ENCODE data around the gene PRDM16.

The PRDM16 gene

DNA sequence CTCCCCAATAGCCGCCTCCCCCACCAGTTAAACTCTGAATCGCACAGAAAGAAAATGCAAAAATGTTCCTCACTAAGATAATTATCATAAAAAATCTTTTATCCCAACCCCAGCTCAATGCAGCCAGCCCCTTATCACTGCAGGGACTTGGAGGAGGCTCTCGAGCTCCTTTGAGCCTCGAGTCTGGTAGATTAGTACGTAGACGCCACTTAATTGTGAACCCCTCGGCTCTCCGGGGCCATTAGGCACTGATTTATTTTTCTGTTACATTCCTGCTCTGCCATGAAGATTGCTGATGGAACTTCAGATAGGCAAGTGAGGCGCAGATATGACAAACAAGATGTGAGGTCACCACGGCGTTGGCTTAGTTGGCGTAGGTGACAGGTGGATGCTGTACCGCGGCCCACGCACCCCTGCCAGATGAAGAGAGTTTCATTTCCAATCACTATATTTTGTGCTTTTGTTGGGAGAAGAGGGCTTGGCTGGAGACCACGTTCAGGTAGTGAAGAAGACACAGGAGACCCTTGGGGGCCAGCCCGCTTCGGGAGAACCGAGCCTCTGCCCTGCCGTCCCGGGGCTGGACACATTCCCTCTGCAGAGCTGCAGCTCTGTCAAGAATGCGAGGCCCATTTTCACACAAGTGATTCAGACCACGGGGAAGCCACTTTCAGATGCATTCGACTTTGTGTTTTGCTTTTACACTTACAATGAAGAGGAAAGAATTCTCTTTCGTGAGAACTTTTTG is 329.6 kb downstream of the PRDM16 start:
- DNase-seq (ENCODE audit: low read depth) = no peak

DNA sequence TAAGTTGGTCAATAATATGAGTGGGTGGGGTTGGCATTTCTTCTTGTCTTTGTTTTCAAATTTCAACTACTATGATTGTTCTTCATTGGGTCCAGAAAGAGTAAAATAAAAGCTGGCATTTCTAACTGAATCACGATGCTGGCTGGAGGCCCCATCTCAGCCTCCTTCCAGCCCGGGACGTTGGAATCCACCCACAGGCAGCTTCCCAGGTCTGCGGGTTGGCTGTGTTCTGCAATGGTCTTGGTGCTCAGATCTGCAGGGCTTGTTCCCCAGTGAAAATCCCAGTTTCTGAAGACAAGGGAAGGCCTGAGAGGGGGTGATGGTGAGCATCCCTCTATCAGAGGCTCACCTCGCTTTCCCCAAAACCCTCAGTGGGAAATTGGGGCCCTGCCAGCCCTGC is 330.7 kb downstream of the PRDM16 start:
- no peak for DNase-seq (ENCODE audit: low read depth)

DNA sequence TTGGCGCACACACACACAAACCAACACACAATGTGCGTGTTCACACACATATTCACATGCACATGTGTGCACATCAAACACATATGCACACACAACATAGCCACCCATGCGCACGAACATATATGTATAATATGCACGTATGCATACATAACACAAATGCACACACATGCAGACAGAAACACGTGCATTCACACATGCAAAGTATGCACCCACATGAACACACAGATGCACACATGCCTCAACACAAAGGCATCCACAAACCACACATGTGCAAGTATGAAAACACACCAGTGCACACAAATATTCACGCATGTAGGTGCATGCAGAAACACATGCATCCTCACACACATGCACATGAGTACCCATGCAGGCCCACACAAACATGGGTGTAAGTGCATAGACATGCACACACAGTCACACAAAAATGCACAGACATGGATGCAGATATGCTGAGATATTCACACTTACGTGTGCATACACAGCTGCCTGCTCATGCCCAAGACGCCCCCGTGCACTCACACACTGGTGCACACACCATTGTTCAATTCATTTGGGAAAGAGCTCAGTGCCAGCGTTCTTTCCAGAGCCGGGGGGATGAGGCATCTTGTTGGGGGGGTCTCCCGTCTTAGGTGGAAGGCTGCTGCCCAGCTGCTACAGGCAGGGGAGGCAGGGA is 332.7 kb downstream of the PRDM16 start:
- no peak for DNase-seq (ENCODE audit: low read depth)

DNA sequence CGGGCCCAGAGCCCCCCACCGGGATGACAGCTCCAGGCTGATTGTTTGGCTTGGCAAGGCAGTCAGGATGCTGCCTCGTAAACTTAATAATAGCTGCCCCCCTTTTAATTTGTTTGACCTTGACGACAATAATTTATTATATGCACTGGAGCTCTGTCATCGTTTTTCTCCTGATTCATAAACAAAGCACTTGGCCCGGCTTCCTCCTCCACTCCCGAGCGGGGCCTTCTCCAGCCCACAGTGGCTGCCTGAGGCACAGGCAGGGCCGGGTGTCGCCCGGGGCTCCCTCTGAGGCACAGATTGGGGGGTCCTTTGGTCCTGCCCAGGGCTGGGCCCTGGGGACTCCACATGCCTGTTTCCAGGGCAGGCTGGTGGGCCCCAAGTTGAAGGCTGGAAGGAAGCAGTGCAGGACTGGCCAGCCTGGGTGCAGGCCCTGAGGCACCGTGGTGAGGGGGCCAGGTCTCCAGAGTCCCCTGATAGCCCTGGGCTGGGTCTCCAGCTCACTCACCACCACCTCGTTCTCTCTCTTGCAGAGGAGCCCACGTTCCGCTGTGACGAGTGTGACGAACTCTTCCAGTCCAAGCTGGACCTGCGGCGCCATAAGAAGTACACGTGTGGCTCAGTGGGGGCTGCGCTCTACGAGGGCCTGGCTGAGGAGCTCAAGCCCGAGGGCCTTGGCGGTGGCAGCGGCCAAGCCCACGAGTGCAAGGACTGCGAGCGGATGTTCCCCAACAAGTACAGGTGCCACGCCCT is 333.4 kb downstream of the PRDM16 start:
- DNase-seq (ENCODE audit: low read depth) = no peak

DNA sequence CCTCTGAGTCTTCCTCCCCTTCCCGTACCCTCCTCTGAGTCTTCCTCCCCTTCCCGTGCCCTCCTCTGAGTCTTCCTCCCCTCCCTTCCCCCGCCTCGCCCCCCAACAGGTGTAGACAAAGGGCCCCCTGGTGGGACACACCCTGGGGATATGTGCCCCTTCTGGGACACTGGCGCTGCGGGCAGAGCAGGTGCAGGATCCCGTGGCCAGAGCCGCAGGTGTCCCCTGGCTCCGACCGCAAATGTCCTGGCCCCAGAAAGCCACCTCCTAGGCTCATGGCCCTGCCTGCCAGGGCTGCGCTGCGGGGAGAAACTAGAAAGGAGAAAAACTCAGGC is 334.0 kb downstream of the PRDM16 start:
- no peak for DNase-seq (ENCODE audit: low read depth)

DNA sequence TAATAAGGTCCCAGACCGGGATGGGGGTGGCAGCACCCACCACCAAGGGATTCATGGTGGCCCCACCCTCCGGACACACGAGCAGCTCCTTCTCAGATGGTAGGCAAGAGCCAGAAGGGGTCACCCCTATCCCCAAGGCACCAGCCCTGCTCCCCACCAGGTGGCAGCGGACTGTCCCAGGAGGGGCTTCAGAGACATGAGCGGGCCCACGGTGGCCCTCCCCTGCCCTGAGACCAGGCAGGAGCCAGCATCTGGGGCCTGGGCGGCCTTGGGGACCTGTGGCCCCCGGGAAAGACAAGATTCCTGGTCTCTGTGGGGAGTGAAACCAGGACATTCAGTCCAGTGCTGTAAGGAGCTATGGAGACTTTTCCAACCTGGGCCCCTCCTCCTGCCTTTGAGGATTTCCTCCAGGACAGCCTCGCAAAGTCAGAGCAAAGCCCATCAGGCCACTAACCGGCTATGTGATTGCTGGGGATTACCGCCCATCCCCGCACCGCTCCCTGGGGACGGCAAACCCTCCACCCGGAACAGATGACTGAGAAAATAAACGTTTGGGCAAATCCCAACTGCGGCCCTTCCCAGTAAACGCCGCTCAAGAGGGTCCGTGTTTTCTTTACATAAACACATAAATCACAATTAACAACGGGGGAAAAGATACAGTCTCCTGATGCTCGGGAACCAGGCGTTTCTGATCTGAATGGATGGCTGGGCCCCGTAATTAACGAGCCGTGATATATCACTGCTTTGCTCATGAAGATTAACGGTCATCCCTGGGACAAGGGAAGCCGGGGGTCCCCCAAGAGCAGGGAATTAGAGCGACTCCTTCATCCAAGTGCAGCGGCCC is 334.6 kb downstream of the PRDM16 start:
- no peak for DNase-seq (ENCODE audit: low read depth)

DNA sequence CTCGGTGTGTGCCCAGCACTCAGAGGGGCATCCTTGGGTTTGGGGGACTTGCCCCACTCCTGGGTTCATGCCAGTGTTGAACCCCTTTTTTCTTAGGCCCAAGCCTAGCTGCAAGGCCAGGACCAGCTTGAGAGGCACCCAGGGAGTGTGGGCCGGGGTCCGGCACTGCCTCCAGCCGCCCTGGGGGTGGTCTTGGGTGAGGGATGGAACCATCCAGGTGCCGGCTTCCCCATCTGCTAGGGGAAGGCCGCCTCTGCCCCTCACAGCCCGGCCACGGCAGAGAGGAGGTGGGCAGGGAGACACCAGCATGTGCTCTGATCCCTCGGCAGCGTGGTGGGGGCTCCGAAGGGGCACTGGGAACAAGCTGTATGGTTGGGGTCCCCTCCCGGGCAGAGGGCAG is 335.3 kb downstream of the PRDM16 start:
- DNase-seq (ENCODE audit: low read depth) = no peak

DNA sequence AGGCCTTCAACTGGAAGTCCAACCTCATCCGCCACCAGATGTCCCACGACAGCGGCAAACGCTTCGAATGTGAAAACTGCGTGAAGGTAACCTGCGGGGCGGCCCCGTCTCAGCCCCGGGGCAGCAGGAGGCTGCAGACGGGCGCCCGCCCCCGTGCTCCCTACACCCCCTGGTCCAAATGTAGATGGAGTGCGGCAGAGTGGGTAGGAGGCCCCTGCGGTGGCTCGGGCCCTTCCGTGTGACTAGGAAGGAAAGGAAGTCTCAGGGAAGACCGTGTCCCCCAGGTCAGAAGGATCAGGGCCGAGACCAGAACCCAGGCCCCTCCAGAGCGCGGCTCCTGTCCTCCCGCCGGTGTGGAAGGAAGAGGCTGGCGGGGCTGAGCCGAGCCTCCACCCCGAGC is 335.8 kb downstream of the PRDM16 start:
- no peak for DNase-seq (ENCODE audit: low read depth)

DNA sequence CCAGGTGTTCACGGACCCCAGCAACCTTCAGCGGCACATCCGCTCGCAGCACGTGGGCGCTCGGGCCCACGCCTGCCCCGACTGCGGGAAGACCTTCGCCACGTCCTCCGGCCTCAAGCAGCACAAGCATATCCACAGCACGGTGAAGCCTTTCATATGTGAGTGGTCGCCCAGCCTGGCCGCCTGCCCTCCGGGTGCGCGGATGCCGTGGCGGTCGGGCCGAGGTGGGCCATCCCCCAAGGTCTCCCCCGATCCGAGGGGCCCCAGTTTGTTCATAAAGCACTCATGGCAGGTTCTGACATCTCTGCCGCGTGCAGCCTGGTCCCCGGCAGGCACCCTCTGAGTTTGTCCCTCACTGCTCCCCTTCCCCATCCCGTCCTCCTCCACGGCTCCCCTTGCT is 336.5 kb downstream of the PRDM16 start:
- DNase-seq (ENCODE audit: low read depth) = no peak

DNA sequence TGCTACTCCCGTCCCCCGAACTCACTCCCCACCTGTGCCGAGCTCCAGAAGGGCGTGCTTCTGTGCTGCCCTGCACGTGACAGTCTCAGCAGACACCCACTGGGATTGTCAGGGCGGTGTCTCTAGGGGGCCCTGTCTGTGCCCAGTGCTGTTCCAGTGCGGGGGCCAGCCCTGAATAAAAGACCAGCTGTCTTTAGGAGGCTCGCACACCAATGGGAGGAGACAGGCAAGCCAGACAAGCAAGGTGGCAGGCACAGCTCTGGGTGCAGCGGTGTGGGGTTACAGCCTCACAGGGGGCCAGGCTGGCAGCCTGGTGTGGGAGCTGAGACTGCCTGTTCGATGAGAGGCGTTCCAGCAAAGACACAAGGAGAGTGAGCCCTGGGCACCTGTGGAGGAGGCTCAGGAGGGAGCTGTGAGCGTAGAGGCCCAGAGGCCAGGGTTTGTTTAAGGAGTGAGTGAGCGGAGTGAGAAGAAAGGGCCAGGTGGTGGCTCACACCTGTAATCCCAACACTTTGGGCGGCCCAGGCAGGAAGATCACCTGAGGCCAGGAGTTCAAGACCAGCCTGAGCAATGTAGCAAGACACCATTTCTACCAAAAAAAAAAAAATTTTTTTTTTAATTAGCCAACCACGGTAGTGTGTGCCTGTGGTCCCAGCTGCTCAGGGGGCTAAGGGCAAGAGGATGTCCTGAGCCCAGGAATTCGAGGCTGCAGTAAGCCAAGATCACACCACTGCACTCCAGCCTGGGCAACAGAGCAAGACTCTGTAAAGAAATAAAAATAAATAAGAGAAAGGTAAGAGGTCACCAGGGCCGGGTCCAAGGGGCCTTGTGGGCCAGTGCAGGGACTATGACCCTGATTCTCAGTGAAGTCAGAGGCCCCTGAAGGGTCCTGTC is 337.2 kb downstream of the PRDM16 start:
- no peak for DNase-seq (ENCODE audit: low read depth)

DNA sequence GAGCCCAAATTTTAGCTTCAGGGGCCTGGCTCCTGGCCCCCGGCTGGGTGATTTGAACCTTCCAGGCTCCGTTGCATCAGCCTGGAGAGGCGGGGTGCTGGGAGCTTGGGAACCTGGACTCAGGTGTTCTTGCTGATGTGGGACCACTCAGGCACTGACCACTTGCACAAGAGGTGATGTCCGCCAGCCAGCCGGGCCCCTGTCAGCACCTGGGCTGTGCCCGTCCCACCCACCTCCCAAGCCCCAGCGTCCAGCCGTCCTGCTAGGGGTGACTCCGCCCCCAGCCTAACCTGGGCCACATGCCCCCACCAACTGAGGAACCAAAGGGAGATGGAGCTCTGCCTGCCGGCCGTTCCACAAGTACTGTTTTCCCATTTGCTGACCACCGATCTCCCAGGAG is 338.0 kb downstream of the PRDM16 start:
- DNase-seq (ENCODE audit: low read depth) = no peak

DNA sequence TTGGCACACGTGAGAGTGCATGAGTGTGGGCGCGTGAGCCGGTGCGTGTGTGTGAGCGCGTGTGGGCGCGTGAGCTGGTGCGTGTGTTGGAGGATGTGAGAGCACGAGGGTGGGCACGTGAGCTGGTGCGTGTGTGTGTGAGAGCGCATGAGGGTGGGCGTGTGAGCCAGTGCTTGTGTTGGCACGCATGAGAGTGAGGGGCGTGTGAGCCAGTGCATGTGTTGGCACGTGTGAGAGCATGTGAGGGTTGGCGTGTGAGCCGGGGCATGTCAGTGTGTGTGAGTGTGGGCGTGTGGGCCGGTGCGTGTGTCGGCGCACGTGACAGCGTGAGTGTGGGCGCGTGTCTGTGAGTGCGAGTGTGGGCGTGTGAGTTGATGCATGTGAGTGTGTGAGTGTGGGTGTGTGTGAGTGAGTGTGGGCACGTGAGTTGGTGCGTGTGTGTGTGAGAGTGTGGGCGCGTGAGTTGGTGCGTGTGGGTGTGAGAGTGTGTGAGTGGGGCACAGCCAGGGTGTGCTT is 339.8 kb downstream of the PRDM16 start:
- DNase-seq (ENCODE audit: low read depth) = no peak

DNA sequence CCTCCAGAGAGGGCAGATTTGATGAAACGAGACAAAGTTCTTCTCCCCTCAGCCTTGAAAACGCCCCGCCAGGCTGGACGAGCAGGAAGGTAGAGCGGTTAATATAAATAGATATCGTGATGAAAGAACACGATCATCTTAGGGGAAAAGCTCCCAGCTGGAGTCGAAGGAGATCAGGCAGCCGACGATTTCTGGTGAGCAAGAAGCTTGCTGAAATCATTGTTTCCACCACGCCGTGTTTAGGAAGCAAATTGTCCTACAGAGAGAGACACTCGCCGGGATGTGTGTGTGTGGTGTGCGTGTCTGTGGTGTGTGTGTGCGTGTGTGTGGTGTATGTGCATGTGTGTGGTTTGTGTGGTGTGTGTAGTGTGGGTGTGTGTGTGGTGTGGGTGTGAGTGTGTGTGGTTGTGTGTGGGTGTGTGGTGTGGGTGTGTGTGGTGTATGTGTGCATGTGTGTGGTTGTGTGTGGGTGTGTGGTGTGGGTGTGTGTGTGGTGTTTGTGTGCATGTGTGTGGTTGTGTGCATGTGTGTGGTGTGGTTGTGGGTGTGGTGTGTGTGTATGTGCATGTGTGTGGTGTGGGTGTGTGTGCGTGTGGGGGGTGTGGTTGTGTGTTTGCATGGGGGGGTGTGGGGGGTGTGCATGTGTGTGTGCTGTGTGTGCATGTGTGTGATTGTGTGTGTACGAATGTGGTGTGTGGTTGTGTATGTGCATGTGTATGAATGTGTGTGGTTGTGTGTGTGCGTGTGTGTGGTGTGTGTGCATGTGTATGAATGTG is 340.6 kb downstream of the PRDM16 start:
- DNase-seq (ENCODE audit: low read depth) = no peak

DNA sequence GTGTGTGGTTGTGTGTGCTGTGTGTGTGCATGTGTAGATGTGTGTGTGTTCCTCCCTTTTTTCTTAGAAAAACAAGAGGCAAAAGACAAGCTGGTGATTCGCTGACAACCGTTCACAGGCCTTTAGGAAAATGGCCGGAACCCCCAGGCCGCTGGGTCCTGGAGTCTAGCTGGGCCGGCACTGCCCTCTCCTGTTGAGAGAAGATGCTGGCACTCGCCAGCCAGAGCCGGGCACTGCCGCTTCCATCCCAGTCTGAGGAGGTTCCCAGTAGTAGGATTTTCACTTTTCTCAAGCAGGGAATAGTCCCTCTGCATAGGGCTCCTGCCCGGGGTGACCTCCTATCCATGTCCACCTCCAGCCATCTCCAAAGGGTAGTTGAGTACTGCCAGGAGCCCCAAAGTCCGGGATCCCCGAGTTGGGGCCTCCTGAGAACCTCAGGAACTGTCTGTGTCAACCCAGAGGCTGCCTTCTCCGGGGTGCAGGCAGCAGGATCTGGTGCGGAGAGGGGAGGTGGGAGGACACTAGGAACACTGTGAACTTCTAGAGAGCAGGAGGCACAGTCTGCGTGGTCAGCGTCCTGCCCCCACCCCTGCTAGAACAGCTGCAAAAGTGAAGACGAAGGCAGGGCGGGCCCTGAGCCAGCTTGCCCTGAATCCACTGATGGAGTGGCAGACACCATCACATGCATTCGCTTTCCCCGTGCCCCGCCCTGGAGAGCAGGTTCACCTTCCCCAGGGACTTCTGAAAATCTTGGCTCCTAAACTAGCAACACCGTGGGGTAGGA is 341.3 kb downstream of the PRDM16 start:
- DNase-seq (ENCODE audit: low read depth) = peak; percentile 49

DNA sequence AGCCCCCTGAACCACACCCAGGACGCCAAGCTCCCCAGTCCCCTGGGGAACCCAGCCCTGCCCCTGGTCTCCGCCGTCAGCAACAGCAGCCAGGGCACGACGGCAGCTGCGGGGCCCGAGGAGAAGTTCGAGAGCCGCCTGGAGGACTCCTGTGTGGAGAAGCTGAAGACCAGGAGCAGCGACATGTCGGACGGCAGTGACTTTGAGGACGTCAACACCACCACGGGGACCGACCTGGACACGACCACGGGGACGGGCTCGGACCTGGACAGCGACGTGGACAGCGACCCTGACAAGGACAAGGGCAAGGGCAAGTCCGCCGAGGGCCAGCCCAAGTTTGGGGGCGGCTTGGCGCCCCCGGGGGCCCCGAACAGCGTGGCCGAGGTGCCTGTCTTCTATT is 342.8 kb downstream of the PRDM16 start:
- no peak for DNase-seq (ENCODE audit: low read depth)

DNA sequence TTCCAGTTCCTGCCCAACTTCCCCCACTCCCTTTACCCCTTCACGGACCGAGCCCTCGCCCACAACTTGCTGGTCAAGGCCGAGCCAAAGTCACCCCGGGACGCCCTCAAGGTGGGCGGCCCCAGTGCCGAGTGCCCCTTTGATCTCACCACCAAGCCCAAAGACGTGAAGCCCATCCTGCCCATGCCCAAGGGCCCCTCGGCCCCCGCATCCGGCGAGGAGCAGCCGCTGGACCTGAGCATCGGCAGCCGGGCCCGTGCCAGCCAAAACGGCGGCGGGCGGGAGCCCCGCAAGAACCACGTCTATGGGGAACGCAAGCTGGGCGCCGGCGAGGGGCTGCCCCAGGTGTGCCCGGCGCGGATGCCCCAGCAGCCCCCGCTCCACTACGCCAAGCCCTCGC is 343.4 kb downstream of the PRDM16 start:
- no peak for DNase-seq (ENCODE audit: low read depth)

DNA sequence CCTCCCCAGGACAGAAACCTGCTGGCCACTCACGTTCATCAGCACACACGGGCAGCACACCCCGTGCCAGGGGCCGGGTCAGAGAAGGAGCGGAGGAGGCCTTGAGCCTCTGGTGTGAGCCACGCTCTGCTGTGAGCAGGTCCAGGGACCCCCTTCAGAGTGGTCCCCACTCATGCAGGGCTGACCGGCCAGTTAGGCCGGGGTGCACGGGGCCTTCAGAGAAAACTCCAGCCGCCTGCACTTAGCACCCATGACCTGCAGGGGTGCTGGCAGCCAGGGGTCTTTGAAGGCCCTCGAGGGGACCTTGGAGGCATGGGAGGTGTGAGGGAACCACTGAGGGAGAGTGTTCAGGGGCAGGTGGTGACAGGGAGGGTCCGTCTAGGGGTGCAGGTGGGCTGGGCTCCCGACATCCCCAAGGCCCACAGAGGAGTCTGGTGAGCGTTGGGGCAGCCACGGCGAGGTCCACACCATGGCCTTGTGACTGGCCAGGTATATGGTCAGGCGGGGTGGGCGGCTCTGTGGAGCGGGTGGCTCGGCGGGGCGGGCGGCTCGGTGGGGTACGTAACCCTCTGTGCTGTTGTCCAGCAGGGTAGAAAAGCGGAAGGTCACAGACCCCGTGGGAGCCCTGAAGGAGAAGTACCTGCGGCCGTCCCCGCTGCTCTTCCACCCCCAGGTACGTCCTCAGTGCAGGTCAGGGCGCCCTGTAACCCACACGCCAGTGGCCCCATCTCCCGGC is 345.1 kb downstream of the PRDM16 start:
- no peak for DNase-seq (ENCODE audit: low read depth)

DNA sequence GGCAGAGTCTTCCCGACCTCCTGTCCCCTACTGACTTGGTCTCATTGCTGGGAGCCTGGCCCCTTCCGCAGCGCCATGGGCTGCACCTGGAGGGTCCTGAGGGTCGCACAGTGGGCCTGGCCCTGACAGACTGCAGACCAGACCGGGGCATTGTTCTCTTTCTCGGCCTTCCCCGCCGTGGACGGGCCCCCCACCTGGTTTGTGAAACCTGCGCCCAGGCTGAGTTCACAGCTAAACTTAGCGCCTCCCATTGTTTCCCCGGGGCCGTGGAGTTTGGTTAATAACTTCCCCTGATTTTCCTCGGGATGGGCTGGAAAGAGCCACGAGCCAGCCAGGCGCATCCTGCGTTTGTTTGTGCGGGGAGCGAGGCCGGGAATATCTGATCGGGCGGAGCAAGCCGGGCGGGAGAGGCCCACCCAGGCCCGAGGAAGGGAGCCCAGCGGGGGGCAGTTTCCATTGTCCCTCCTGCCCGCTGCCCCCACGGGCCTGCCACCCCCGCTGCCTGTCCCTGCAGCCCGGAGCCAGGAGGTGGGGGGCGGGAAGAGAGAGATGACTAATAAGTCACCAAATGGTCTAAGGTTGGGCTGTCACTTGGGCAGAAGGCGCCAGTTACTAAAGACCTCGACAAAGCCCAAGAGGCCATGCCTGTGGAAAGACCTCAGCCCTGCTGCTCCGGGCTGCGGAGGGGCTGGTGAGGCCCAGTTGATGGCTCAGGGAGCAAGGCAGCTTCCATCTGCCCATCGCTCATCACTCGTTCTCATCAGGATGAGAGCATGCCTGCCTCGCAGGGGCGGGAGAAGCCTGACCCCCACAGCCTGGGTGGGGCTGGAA is 346.5 kb downstream of the PRDM16 start:
- no peak for DNase-seq (ENCODE audit: low read depth)

All from fibroblast of the conjunctiva (primary cell).